Measurements from ENCODE around the gene GASK1A.

The GASK1A gene

GRCh38 chr3:43018246-43018645, 39.1 kb downstream of the GASK1A start:
- no peak for DNase-seq (ENCODE audit: low read depth)
- H3K4me3 ChIP-seq (ENCODE audit: low read depth, low read length): no peak overlapping the region
- TF ChIP-seq CTCF (IDR thresholded peaks at IDR 0.05; ENCODE audit: low read depth, low read length): no peak
- no peak for TF ChIP-seq MYC (IDR thresholded peaks at IDR 0.05; ENCODE audit: low read depth, low read length)
- no peak for TF ChIP-seq POLR2A (IDR thresholded peaks at IDR 0.05; ENCODE audit: extremely low read depth, insufficient read length)
- no peak for TF ChIP-seq MAX (IDR thresholded peaks at IDR 0.05; ENCODE audit: low read depth, low read length)

GRCh38 chr3:43019006-43019809, 40.1 kb downstream of the GASK1A start:
- TF ChIP-seq CTCF (IDR thresholded peaks at IDR 0.05; ENCODE audit: low read depth, low read length) (no peak), MYC (IDR thresholded peaks at IDR 0.05; ENCODE audit: low read depth, low read length) (no peak), POLR2A (IDR thresholded peaks at IDR 0.05; ENCODE audit: extremely low read depth, insufficient read length) (no peak), MAX (IDR thresholded peaks at IDR 0.05; ENCODE audit: low read depth, low read length) (no peak)
- no peak overlapping the region for H3K4me3 ChIP-seq (ENCODE audit: low read depth, low read length)
- no peak for DNase-seq (ENCODE audit: low read depth)

- no peak overlapping the region for H3K4me3 ChIP-seq (ENCODE audit: low read depth, low read length)
- DNase-seq (ENCODE audit: low read depth): no peak
- TF ChIP-seq POLR2A (IDR thresholded peaks at IDR 0.05; ENCODE audit: extremely low read depth, insufficient read length) (no peak), CTCF (IDR thresholded peaks at IDR 0.05; ENCODE audit: low read depth, low read length) (no peak), MAX (IDR thresholded peaks at IDR 0.05; ENCODE audit: low read depth, low read length) (no peak), MYC (IDR thresholded peaks at IDR 0.05; ENCODE audit: low read depth, low read length) (no peak)
Observed at GRCh38 chr3:43019826-43020225, 40.7 kb downstream of the GASK1A start.

- TF ChIP-seq MYC (IDR thresholded peaks at IDR 0.05; ENCODE audit: low read depth, low read length): no peak
- TF ChIP-seq CTCF (IDR thresholded peaks at IDR 0.05; ENCODE audit: low read depth, low read length): no peak
- no peak for TF ChIP-seq MAX (IDR thresholded peaks at IDR 0.05; ENCODE audit: low read depth, low read length)
- no peak for TF ChIP-seq POLR2A (IDR thresholded peaks at IDR 0.05; ENCODE audit: extremely low read depth, insufficient read length)
- no peak overlapping the region for H3K4me3 ChIP-seq (ENCODE audit: low read depth, low read length)
- no peak for DNase-seq (ENCODE audit: low read depth)
Observed at GRCh38 chr3:43021186-43021585, 42.1 kb downstream of the GASK1A start.

GRCh38 chr3:43022121-43022520, 43.0 kb downstream of the GASK1A start:
- no peak overlapping the region for H3K4me3 ChIP-seq (ENCODE audit: low read depth, low read length)
- TF ChIP-seq MAX (IDR thresholded peaks at IDR 0.05; ENCODE audit: low read depth, low read length): no peak
- no peak for TF ChIP-seq CTCF (IDR thresholded peaks at IDR 0.05; ENCODE audit: low read depth, low read length)
- no peak for TF ChIP-seq MYC (IDR thresholded peaks at IDR 0.05; ENCODE audit: low read depth, low read length)
- no peak for TF ChIP-seq POLR2A (IDR thresholded peaks at IDR 0.05; ENCODE audit: extremely low read depth, insufficient read length)
- DNase-seq (ENCODE audit: low read depth): no peak
